Measurements from ENCODE around the gene SIAH3. TPM values are rescaled to one million over a fixed set of nuclear protein-coding genes. Genes with fewer than 3 reads are reported as not detected.

Gene SIAH3
- polyA plus RNA-seq, 1 donor from 2014 or later: 4.9 TPM

DNA sequence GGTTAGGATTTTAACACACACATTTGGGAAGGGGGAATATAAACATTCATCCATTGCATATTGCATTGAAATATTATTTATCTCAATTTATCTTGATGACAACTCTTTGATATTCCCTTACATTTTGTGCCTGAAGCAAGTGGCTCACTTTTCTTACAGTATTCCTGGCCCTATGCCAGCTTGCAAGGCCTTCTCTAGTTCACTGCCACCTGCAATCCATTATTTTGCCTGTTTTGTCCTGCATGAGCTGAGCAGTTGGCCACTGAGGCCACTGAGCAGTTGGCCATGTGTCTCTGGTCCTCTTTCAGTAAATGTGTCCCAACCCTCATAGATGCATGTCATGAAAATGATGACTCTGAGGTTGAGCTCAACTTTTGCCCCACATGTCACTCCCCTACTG lies 99.7 kb downstream of the SIAH3 start:
- no peaks in the 10 kb centered on the region for H3K9me3 ChIP-seq (ENCODE audit: low read length)
- H2AFZ ChIP-seq (ENCODE audit: low read depth, low read length): no peak overlapping the region
- H3K79me2 ChIP-seq (replicated peaks; ENCODE audit: insufficient read depth, low read length): no peaks in the 10 kb centered on the region
- TF ChIP-seq EP300 (conservative IDR thresholded peaks at IDR 0.05; ENCODE audit: poor library complexity, severe bottlenecking) (no peak), TAF1 (IDR thresholded peaks at IDR 0.05; ENCODE audit: low read depth) (no peak), SMC3 (conservative IDR thresholded peaks at IDR 0.05; ENCODE audit: poor library complexity) (no peak), EZH2 (IDR thresholded peaks at IDR 0.05; ENCODE audit: borderline replicate concordance, insufficient read depth, low read length, poor library complexity, severe bottlenecking) (no peak), RAD21 (conservative IDR thresholded peaks at IDR 0.05) (no peak), MXI1 (conservative IDR thresholded peaks at IDR 0.05; ENCODE audit: poor library complexity, severe bottlenecking) (no peak), CTCF (IDR thresholded peaks at IDR 0.05; ENCODE audit: poor library complexity, severe bottlenecking) (no peak), POLR2AphosphoS5 (IDR thresholded peaks at IDR 0.05) (no peak)
- TF ChIP-seq, protein P1, sequence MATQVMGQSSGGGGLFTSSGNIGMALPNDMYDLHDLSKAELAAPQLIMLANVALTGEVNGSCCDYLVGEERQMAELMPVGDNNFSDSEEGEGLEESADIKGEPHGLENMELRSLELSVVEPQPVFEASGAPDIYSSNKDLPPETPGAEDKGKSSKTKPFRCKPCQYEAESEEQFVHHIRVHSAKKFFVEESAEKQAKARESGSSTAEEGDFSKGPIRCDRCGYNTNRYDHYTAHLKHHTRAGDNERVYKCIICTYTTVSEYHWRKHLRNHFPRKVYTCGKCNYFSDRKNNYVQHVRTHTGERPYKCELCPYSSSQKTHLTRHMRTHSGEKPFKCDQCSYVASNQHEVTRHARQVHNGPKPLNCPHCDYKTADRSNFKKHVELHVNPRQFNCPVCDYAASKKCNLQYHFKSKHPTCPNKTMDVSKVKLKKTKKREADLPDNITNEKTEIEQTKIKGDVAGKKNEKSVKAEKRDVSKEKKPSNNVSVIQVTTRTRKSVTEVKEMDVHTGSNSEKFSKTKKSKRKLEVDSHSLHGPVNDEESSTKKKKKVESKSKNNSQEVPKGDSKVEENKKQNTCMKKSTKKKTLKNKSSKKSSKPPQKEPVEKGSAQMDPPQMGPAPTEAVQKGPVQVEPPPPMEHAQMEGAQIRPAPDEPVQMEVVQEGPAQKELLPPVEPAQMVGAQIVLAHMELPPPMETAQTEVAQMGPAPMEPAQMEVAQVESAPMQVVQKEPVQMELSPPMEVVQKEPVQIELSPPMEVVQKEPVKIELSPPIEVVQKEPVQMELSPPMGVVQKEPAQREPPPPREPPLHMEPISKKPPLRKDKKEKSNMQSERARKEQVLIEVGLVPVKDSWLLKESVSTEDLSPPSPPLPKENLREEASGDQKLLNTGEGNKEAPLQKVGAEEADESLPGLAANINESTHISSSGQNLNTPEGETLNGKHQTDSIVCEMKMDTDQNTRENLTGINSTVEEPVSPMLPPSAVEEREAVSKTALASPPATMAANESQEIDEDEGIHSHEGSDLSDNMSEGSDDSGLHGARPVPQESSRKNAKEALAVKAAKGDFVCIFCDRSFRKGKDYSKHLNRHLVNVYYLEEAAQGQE (IDR thresholded peaks at IDR 0.05; ENCODE audit: borderline replicate concordance): no peak
- no peaks in the 10 kb centered on the region for H3K9me2 ChIP-seq (ENCODE audit: insufficient read depth, low read length)
- H3K27me3 ChIP-seq (ENCODE audit: insufficient read depth, low read depth, low read length): no peaks in the 10 kb centered on the region
- H3K4me2 ChIP-seq (ENCODE audit: low read length): no peak overlapping the region
- no peaks in the 10 kb centered on the region for H3K36me3 ChIP-seq (ENCODE audit: insufficient read depth, low read length)
- H3K27ac ChIP-seq (ENCODE audit: low read length): no peak overlapping the region
- no peak overlapping the region for H3K4me3 ChIP-seq (ENCODE audit: low read length)
- no peak overlapping the region for H3K9ac ChIP-seq (ENCODE audit: low read length)
- H4K20me1 ChIP-seq (ENCODE audit: insufficient read depth): no peaks in the 10 kb centered on the region
- H3F3A ChIP-seq (ENCODE audit: insufficient read depth, low read length, poor library complexity, severe bottlenecking): no peaks in the 10 kb centered on the region

- no peaks in the 10 kb centered on the region for H3K9me2 ChIP-seq (ENCODE audit: insufficient read depth, low read length)
Measured at GRCh38 chr13:45750566-45750965, 101.0 kb downstream of the SIAH3 start.

More at GRCh38 chr13:45750566-45750965, 101.0 kb downstream of the SIAH3 start:
- H3K4me2 ChIP-seq (ENCODE audit: low read length): no peak overlapping the region
- no peak overlapping the region for H3K9ac ChIP-seq (ENCODE audit: low read length)
- no peaks in the 10 kb centered on the region for H3K36me3 ChIP-seq (ENCODE audit: insufficient read depth, low read length)
- TF ChIP-seq MXI1 (conservative IDR thresholded peaks at IDR 0.05; ENCODE audit: poor library complexity, severe bottlenecking) (no peak), EZH2 (IDR thresholded peaks at IDR 0.05; ENCODE audit: borderline replicate concordance, insufficient read depth, low read length, poor library complexity, severe bottlenecking) (no peak), EP300 (conservative IDR thresholded peaks at IDR 0.05; ENCODE audit: poor library complexity, severe bottlenecking) (no peak), SMC3 (conservative IDR thresholded peaks at IDR 0.05; ENCODE audit: poor library complexity) (no peak), POLR2AphosphoS5 (IDR thresholded peaks at IDR 0.05) (no peak), RAD21 (conservative IDR thresholded peaks at IDR 0.05) (no peak), TAF1 (IDR thresholded peaks at IDR 0.05; ENCODE audit: low read depth) (no peak), CTCF (IDR thresholded peaks at IDR 0.05; ENCODE audit: poor library complexity, severe bottlenecking) (no peak)
- TF ChIP-seq, protein P1 (IDR thresholded peaks at IDR 0.05; ENCODE audit: borderline replicate concordance): no peak
- no peak overlapping the region for H3K27ac ChIP-seq (ENCODE audit: low read length)
- no peak overlapping the region for H3K4me3 ChIP-seq (ENCODE audit: low read length)
- H3F3A ChIP-seq (ENCODE audit: insufficient read depth, low read length, poor library complexity, severe bottlenecking): no peaks in the 10 kb centered on the region
- H3K79me2 ChIP-seq (replicated peaks; ENCODE audit: insufficient read depth, low read length): no peaks in the 10 kb centered on the region
- H3K27me3 ChIP-seq (ENCODE audit: insufficient read depth, low read depth, low read length): no peaks in the 10 kb centered on the region
- H3K9me3 ChIP-seq (ENCODE audit: low read length): no peaks in the 10 kb centered on the region
- no peak overlapping the region for H2AFZ ChIP-seq (ENCODE audit: low read depth, low read length)
- no peaks in the 10 kb centered on the region for H4K20me1 ChIP-seq (ENCODE audit: insufficient read depth)

All from neural cell (in vitro differentiated cells).